SH-SY5Y (cell line): ENCODE measurements around the gene POU2AF1.

ENCODE experiments used
- GATA2 ChIP-seq: IDR thresholded peaks from 2 replicates; pipeline ENCODE4 v1.6.1; 2011; ENCODE audit warnings: mild to moderate bottlenecking, low read depth, low read length
- GATA3 ChIP-seq: IDR thresholded peaks from 2 replicates; pipeline ENCODE4 v1.6.1; 2011; ENCODE audit warnings: low read depth, mild to moderate bottlenecking, low read length, moderate library complexity

GRCh38 chr11:111348147-111348546 lies 30.9 kb downstream of the POU2AF1 start:
- TF ChIP-seq GATA2 (no peak), GATA3 (no peak)
